K562 (cell line): ENCODE results near the gene ANK3. TPM values are rescaled to one million over a fixed set of nuclear protein-coding genes. Genes with fewer than 3 reads are reported as not detected.

Experiments used
- ATAC-seq: fragments of 200-7000 bp; cut with Tn5 transposase; 3 replicates; pipeline ENCODE4 v1.9.1; 2020; ENCODE audit warnings: moderate library complexity
- BruUV-seq: library from RNA; stranded (reverse); fragments of 400-500 nt; replicated peaks from 2 replicates; lab custom pipeline; 2021; lab: Mats Ljungman, UMichigan
- CTCF ChIA-PET: fragments of 300-600 bp; formaldehyde crosslinking; extraction: SDS; loops from one replicate; lab custom pipeline; 2021; ENCODE audit warnings: low intra/inter-chr PET ratio; lab: Yijun Ruan, JAX
- POLR2A ChIA-PET: fragments of 300-600, 350-650 bp; sonication (Branson Sonifier 250); formaldehyde crosslinking; extraction: SDS; loops from one replicate; lab custom pipeline; 2021; ENCODE audit warnings: antibody characterized with exemption, inconsistent platforms; lab: Yijun Ruan, JAX
- DNase-seq, 4 experiments: peaks; one replicate each; pipeline versions ENCODE4 v3.0.0 to v3.0.0-alpha.2; 2011 to 2018; ENCODE audit warnings: low spot score in 3 of 4, mixed read lengths in 3 of 4; ENCODE audit errors: extremely low read depth in 1 of 4
- FAIRE-seq: peaks from 2 replicates; lab custom pipeline; 2011; peaks lifted over from hg19 to GRCh38; lab: Jason Lieb, UNC
- H2AFZ ChIP-seq: 2 replicates; pipeline ENCODE4 v1.6.0; 2011; ENCODE audit warnings: low read depth, low read length, control low read depth, inconsistent platforms
- H3K27ac ChIP-seq: fragments of 200-600 bp; 3 replicates; pipeline ENCODE4 v1.8.0; 2011; ENCODE audit warnings: low read depth, mild to moderate bottlenecking, control low read depth, inconsistent platforms, low read length, moderate library complexity, mixed read lengths; ENCODE audit errors: extremely low read depth
- H3K27me3 ChIP-seq, 2 experiments: fragments of 300-600 bp in 1 of 2; 2 replicates in 1 of 2; 3 replicates in 1 of 2; pipeline versions ENCODE4 v1.6.0 to v1.8.0; 2011; ENCODE audit warnings: inconsistent platforms in 2 of 2, low read length in 2 of 2, mild to moderate bottlenecking in 1 of 2, mixed read lengths in 1 of 2, moderate library complexity in 1 of 2; ENCODE audit not compliant: control insufficient read depth in 2 of 2, insufficient read depth in 2 of 2
- H3K36me3 ChIP-seq: fragments of 300-600 bp; 3 replicates; pipeline ENCODE4 v1.8.0; 2011; ENCODE audit warnings: mild to moderate bottlenecking, low read length, inconsistent platforms; ENCODE audit not compliant: control insufficient read depth, insufficient read depth
- H3K4me1 ChIP-seq, 2 experiments: fragments of 200-600 bp in 1 of 2; replicated peaks in 1 of 2; 2 replicates in 1 of 2; 3 replicates in 1 of 2; pipeline versions ENCODE4 v1.5.1 to v1.8.0; 2011; ENCODE audit warnings: inconsistent platforms in 2 of 2, low read length in 2 of 2, mild to moderate bottlenecking in 1 of 2, mixed read lengths in 1 of 2, moderate library complexity in 1 of 2; ENCODE audit not compliant: control insufficient read depth in 2 of 2, insufficient read depth in 2 of 2
- H3K4me2 ChIP-seq: 2 replicates; pipeline ENCODE4 v1.6.1; 2011; ENCODE audit warnings: low read length, control low read depth, inconsistent platforms, mixed read lengths; ENCODE audit not compliant: insufficient read depth
- H3K4me3 ChIP-seq: fragments of 200-600 bp; sonication (generic), shearing (Covaris generic); 2 replicates; pipeline ENCODE4 v1.5.1; 2016; ENCODE audit warnings: control low read depth, inconsistent platforms
- H3K79me2 ChIP-seq: fragments of 200-600 bp; 3 replicates; pipeline ENCODE4 v1.8.0; 2011; ENCODE audit warnings: low read length, inconsistent platforms; ENCODE audit not compliant: control insufficient read depth, insufficient read depth
- H3K9ac ChIP-seq, 2 experiments: 2 replicates each; pipeline versions ENCODE4 v1.6.0 to v1.6.1; 2011; ENCODE audit warnings: low read depth in 2 of 2, low read length in 2 of 2, control low read depth in 1 of 2, inconsistent platforms in 1 of 2, mild to moderate bottlenecking in 1 of 2, mixed read lengths in 1 of 2; ENCODE audit not compliant: insufficient read depth in 1 of 2
- H3K9me1 ChIP-seq: one replicate; pipeline ENCODE4 v1.6.0; 2011; ENCODE audit warnings: inconsistent platforms, mild to moderate bottlenecking, low read length, moderate library complexity; ENCODE audit not compliant: control insufficient read depth, insufficient read depth
- H3K9me3 ChIP-seq: replicated peaks from 2 replicates; pipeline ENCODE4 v1.5.1; 2011; ENCODE audit warnings: low read depth, low read length, inconsistent platforms; ENCODE audit not compliant: control insufficient read depth, insufficient read depth
- H4K20me1 ChIP-seq: replicated peaks from 2 replicates; pipeline ENCODE4 v1.6.1; 2011; ENCODE audit warnings: low read length, inconsistent platforms, mixed read lengths; ENCODE audit not compliant: control insufficient read depth, insufficient read depth
- ARID2 ChIP-seq: fragments of 450-650 bp; IDR thresholded peaks from 2 replicates; pipeline ENCODE4 v1.6.1; 2017; ENCODE audit warnings: antibody characterized with exemption, mild to moderate bottlenecking
- CBFA2T3 ChIP-seq: fragments of 450-650 bp; IDR thresholded peaks from 2 replicates; pipeline ENCODE4 v1.6.1; 2017
- CBX2 ChIP-seq: fragments of 200-600 bp; sonication (generic); IDR thresholded peaks from one replicate; pipeline ENCODE4 v1.6.1; 2012; ENCODE audit warnings: mild to moderate bottlenecking, low read length, inconsistent platforms; ENCODE audit not compliant: insufficient read depth, poor library complexity, severe bottlenecking
- CBX3 ChIP-seq, 2 experiments: IDR thresholded peaks; 1 replicate in 1 of 2; 2 replicates in 1 of 2; pipeline ENCODE4 v1.6.1; 2012; ENCODE audit warnings: inconsistent platforms in 2 of 2, low read length in 2 of 2, borderline replicate concordance in 1 of 2, control low read depth in 1 of 2
- DNMT1 ChIP-seq: fragments of 450-650 bp; IDR thresholded peaks from 2 replicates; pipeline ENCODE4 v1.6.1; 2016; ENCODE audit warnings: antibody characterized with exemption, mild to moderate bottlenecking
- FOXK2 ChIP-seq, 2 experiments: fragments of 450-650 bp; IDR thresholded peaks in 1 of 2; conservative IDR thresholded peaks in 1 of 2; 2 replicates each; pipeline ENCODE4 v1.6.1; 2016; ENCODE audit warnings: low read depth in 2 of 2, mild to moderate bottlenecking in 1 of 2
- HDAC1 ChIP-seq, 2 experiments: fragments of 450-650 bp; IDR thresholded peaks; 2 replicates each; pipeline ENCODE4 v1.6.1; 2016 to 2017; ENCODE audit warnings: inconsistent platforms in 1 of 2, mild to moderate bottlenecking in 1 of 2, moderate library complexity in 1 of 2
- KDM2B ChIP-seq: fragments of 250-450 bp; sonication (Bioruptor Pico); IDR thresholded peaks from 2 replicates; pipeline ENCODE4 v1.8.0; 2021; ENCODE audit warnings: mild to moderate bottlenecking, moderate library complexity
- MED1 ChIP-seq: sonication (generic); formaldehyde crosslinking; IDR thresholded peaks from 2 replicates; pipeline ENCODE4 v1.8.1; 2023; ENCODE audit warnings: missing genetic modification reagents, borderline replicate concordance
- PRDM10 ChIP-seq: fragments of 450-650 bp; IDR thresholded peaks from 2 replicates; pipeline ENCODE4 v1.6.1; 2018; ENCODE audit not compliant: partially characterized antibody
- TEAD1 ChIP-seq, 2 experiments: fragments of 450-650 bp in 1 of 2; sonication (generic) in 1 of 2; formaldehyde crosslinking; IDR thresholded peaks; 2 replicates each; pipeline versions ENCODE4 v1.4.0 to v1.8.0; 2020 to 2022; ENCODE audit warnings: mild to moderate bottlenecking in 2 of 2, missing genetic modification reagents in 1 of 2
- U2AF1 ChIP-seq: fragments of 200-400 bp; formaldehyde crosslinking; optimal IDR thresholded peaks from 2 replicates; pipeline ENCODE3; 2017; ENCODE audit warnings: mild to moderate bottlenecking, low read depth, low read length, moderate library complexity
- USF2 ChIP-seq: sonication (generic); formaldehyde crosslinking; IDR thresholded peaks from 2 replicates; pipeline ENCODE4 v1.5.0; 2020; ENCODE audit warnings: missing genetic modification reagents
- ZBTB26 ChIP-seq: fragments of 450-650 bp; formaldehyde crosslinking; IDR thresholded peaks from 2 replicates; pipeline ENCODE4 v1.4.0; 2022; ENCODE audit warnings: missing genetic modification characterization
- ZNF133 ChIP-seq: fragments of 250-450 bp; sonication (Bioruptor Pico); IDR thresholded peaks from 2 replicates; pipeline ENCODE4 v1.4.0; 2020; ENCODE audit warnings: mild to moderate bottlenecking
- ZNF431 ChIP-seq: sonication (generic); formaldehyde crosslinking; IDR thresholded peaks from 2 replicates; pipeline ENCODE4 v1.8.0; 2022; ENCODE audit warnings: mild to moderate bottlenecking, missing genetic modification reagents
- WGBS: fragments of 100-300 bp; shearing (Covaris generic); methylation state at CpG from one replicate; pipeline ENCODE4 v1.1.6; 2016; ENCODE audit warnings: low coverage, mixed read lengths; ENCODE audit not compliant: insufficient coverage; ENCODE audit errors: missing lambda C conversion rate; 5-methylcytosine and 5-hydroxymethylcytosine counted together
- in situ Hi-C: fragments of 300-500 bp; cut with MboI; formaldehyde crosslinking; loops from 4 replicates; pipeline ENCODE4 v1.15.0; 2018; ENCODE audit warnings: inconsistent platforms, mixed read lengths
- intact Hi-C: fragments of 100-400 bp; cut with micrococcal nuclease; formaldehyde crosslinking; loops from 2 replicates; pipeline ENCODE4 v1.14.2; 2022
- polyA plus RNA-seq, 8 experiments: library from polyadenylated mRNA; depleted of rRNA in 4 of 8; stranded (reverse) in 5 of 8; unstranded in 3 of 8; fragments of >200 nt; fragmentation: Nextera tagmentation in 2 of 8; fragmentation: Illumina TruSeq in 1 of 8; extraction: Ambion mirVana in 2 of 8; extraction: Trizol in 1 of 8; gene quantifications; 2 replicates each; pipeline versions ENCODE4 v1.2.1 to v1.2.3, GENCODE V29; 2011 to 2014; ENCODE audit warnings: inconsistent platforms in 1 of 8, missing spikeins in 1 of 8
- total RNA-seq, 7 experiments: library from RNA; depleted of rRNA in 6 of 7; stranded (reverse); fragments of >200 nt in 6 of 7; fragmentation: Illumina TruSeq in 2 of 7; extraction: Trizol in 2 of 7; gene quantifications; 2 replicates each; pipeline versions ENCODE4 v1.2.1 to v1.2.3, GENCODE V29; 2011 to 2021; ENCODE audit warnings: low replicate concordance in 1 of 7

Gene ANK3
- total and polyA plus RNA-seq, 9 of the 15 experiments (the other 6 are each of a cell fraction or from before 2014, with no cell fraction given): 10.0 to 32.3 (median 17.9) TPM

DNA sequence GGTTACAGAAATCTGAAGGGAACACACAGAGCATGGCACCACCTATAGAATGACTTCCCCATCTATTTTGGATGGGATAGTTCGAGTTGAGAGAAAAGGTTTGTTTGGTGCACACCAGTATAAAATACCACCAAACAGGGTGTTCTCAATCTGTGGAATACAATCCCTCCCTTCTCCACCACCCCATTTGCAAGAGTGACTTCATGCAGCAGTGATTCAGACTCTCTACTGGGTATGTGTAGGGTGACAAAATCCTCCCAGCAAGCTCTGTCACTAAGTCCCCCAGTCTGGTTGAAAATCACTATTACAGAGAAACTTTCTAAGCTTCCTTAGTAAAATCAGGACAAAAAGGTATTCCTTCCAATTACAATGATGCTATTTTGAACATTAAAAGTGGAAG lies 69.0 kb downstream of the ANK3 start (continued):
- TF ChIP-seq USF2 (CRISPR knock-in tag): no peak
- TF ChIP-seq FOXK2 (conservative IDR thresholded peaks at IDR 0.05 in 1 of 2, IDR thresholded peaks at IDR 0.05 in 1 of 2; ENCODE audit: low read depth in 2 of 2): no peak

DNA sequence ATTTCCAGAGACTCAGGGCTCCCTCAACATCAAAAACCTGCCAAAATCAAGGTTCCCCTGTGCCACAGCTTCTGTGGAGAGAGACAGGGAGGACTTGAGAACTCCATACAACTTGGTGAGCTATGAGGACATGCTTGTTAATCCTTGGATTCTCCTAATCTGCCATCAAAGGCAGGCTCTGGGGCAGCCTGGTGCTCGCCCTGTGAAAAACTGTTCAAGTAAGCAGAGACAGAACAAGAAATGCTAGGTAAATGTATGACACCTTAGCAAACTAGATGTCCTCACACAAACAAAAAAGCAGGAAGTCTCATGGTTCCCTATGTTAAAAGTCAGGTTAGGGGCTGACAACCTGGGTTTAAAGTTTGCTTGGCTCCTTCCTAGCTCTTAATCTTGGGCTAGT lies 73.6 kb downstream of the ANK3 start:
- Histone ChIP-seq H3K4me1 (peaks cover 11 to 53% of the 10 kb centered on the region in 2 experiments), H3K36me3 (no peaks in the 10 kb centered on the region), H3K9ac (peak overlapping the region in 1 of 2 experiments; percentile 4; a peak in 2 of 4 replicates), H3K79me2 (no peaks in the 10 kb centered on the region), H4K20me1 (no peaks in the 10 kb centered on the region), H3K9me3 (no peaks in the 10 kb centered on the region), H3K4me3 (no peak overlapping the region), H3K27ac (peak overlapping the region; percentile 37), H3K4me2 (no peak overlapping the region), H3K27me3 (no peaks in the 10 kb centered on the region), H2AFZ (peak overlapping the region; percentile 85), H3K9me1 (no peaks in the 10 kb centered on the region)
- ATAC-seq (peak; percentile 5; the same call in 1 of the 3 replicates), DNase-seq (no peak), FAIRE-seq (no peak)
- in situ Hi-C loops (no loop called here), intact Hi-C loops (no loop called here)
- POLR2A ChIA-PET: interaction anchor here (0.7 kb wide), 3 partner anchors 12 to 439 kb away, joined by 3 to 4 read pairs (median 3); no protein-coding TSS in a partner anchor
- CTCF ChIA-PET: no interaction called here
- WGBS: 59% methylated on average over 1 of the region's 1 CpG
- no TSS peak for BruUV-seq
- no peak for TF ChIP-seq CBX3 (IDR thresholded peaks at IDR 0.05; ENCODE audit: borderline replicate concordance in 1 of 2, low read length in 2 of 2)
- no peak for TF ChIP-seq ZNF431 (CRISPR knock-in tag)
- no peak for TF ChIP-seq CBX2
- no peak for TF ChIP-seq U2AF1
- TF ChIP-seq ZNF133 (CRISPR knock-in tag): no peak
- TF ChIP-seq HDAC1 (IDR thresholded peaks at IDR 0.05): no peak
- no peak for TF ChIP-seq MED1 (CRISPR knock-in tag)
- peak; percentile 55 for TF ChIP-seq PRDM10
- TF ChIP-seq TEAD1 (CRISPR knock-in tag; IDR thresholded peaks at IDR 0.05): no peak
- no peak for TF ChIP-seq CBFA2T3
- no peak for TF ChIP-seq DNMT1
- no peak for TF ChIP-seq ZBTB26
- TF ChIP-seq KDM2B (CRISPR knock-in tag): no peak
- TF ChIP-seq ARID2: no peak
